Measurements from ENCODE around the gene ANKRD34A.

- no peak for TF ChIP-seq CTCF (conservative IDR thresholded peaks at IDR 0.05)
- TF ChIP-seq EZH2 (IDR thresholded peaks at IDR 0.05; ENCODE audit: low read depth): no peak
Observed at GRCh38 chr1:145942405-145942804, 22.0 kb downstream of the ANKRD34A start.

Measured in PC-9 (cell line).